Endodermal cell (in vitro differentiated cells): ENCODE data around the gene WIF1. TPM values are rescaled to one million over a fixed set of nuclear protein-coding genes. Genes with fewer than 3 reads are reported as not detected.

Experiments used
- DNase-seq: peaks from one replicate; pipeline ENCODE4 v3.0.0-alpha.2; 2017
- H3K27ac ChIP-seq: 2 replicates; pipeline ENCODE4 v1.5.1; 2013; ENCODE audit warnings: mild to moderate bottlenecking, low read depth, low read length, moderate library complexity
- H3K27me3 ChIP-seq: 2 replicates; pipeline ENCODE4 v1.6.1; 2013; ENCODE audit warnings: mild to moderate bottlenecking, low read length, moderate library complexity; ENCODE audit not compliant: insufficient read depth, control insufficient read depth, poor library complexity, severe bottlenecking
- H3K36me3 ChIP-seq: 2 replicates; pipeline ENCODE4 v1.7.0; 2013; ENCODE audit warnings: mild to moderate bottlenecking, low read length, moderate library complexity; ENCODE audit not compliant: control insufficient read depth, insufficient read depth
- H3K4me1 ChIP-seq: one replicate; pipeline ENCODE4 v1.7.0; 2013; ENCODE audit warnings: low read length; ENCODE audit not compliant: control insufficient read depth, insufficient read depth
- H3K4me3 ChIP-seq: 2 replicates; pipeline ENCODE4 v1.5.1; 2013; ENCODE audit warnings: mild to moderate bottlenecking, low read length, moderate library complexity
- H3K9ac ChIP-seq: 2 replicates; pipeline ENCODE4 v1.6.1; 2013; ENCODE audit warnings: mild to moderate bottlenecking, low read length, moderate library complexity; ENCODE audit not compliant: poor library complexity, severe bottlenecking; ENCODE audit errors: extremely low read depth
- H3K9me3 ChIP-seq: 2 replicates; pipeline ENCODE4 v1.6.1; 2013; ENCODE audit warnings: mild to moderate bottlenecking, low read length, moderate library complexity; ENCODE audit not compliant: control insufficient read depth
- H3K27ac Mint-ChIP-seq: 2 replicates; pipeline ENCODE4 v1.8.0; 2020; ENCODE audit warnings: mixed read lengths
- H3K27me3 Mint-ChIP-seq: 2 replicates; pipeline ENCODE4 v1.8.0; 2021; ENCODE audit warnings: mild to moderate bottlenecking, mixed read lengths; ENCODE audit not compliant: insufficient read depth
- H3K36me3 Mint-ChIP-seq: 2 replicates; pipeline ENCODE4 v1.8.0; 2020; ENCODE audit warnings: low read depth, mixed read lengths
- H3K4me1 Mint-ChIP-seq: 2 replicates; pipeline ENCODE4 v1.8.0; 2020; ENCODE audit warnings: mixed read lengths
- H3K4me3 Mint-ChIP-seq: 2 replicates; pipeline ENCODE4 v1.8.0; 2020; ENCODE audit warnings: mild to moderate bottlenecking, moderate library complexity, mixed read lengths
- H3K9me3 Mint-ChIP-seq: 2 replicates; pipeline ENCODE4 v1.8.0; 2020; ENCODE audit warnings: mild to moderate bottlenecking, mixed read lengths
- WGBS, 2 experiments: methylation state at CpG; one replicate each; pipeline versions ENCODE4 v1.1.5 to v1.1.7; 2013; ENCODE audit warnings: missing lambda C conversion rate in 2 of 2, mixed read lengths in 1 of 2; ENCODE audit not compliant: insufficient coverage in 1 of 2, insufficient read length in 1 of 2; 5-methylcytosine and 5-hydroxymethylcytosine counted together
- total RNA-seq, 2 donors: library from RNA; stranded (reverse); fragmentation: NEBNext Ultra II Directional in 1 of 2; extraction: Animal tissue kit (Norgen Biotek cat#: 25700) in 1 of 2; gene quantifications; 2 replicates in 1 of 2; 3 replicates in 1 of 2; pipeline ENCODE4 v1.2.1, GENCODE V29; 2021
- TF ChIP-seq, protein P1 (sequence below): fragments of 200-600 bp; sonication (generic); conservative IDR thresholded peaks from 2 replicates; pipeline ENCODE4 v1.5.0; 2021; ENCODE audit warnings: antibody characterized with exemption, mild to moderate bottlenecking

Gene WIF1
- total RNA-seq, 2 donors from 2014 or later, result not detected

DNA sequence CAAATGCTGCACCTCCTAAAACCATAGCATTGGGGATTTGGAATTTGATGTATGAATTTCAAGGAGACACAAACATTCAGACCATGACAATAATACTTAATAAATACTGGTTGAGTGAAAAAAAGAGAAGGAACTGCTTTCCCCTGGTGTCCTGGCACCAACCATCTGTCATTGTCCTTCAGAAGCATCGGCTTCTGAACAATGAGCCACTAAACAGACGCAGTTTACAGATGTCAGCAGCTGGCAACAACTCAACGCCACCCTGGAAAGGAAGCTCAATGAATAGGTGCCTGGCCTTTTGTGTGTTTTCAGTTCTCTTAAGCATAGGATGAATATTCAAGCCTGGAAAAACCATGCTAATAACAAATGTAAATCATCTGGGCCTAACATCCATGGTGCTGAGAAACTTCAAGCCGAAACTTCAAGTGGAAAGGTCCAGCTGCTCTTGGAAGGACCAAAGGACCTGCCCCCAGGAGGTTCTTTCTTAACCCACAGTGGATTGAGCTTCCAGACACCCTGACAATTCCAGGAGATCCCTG, 101.3 kb downstream of the WIF1 start:
- DNase-seq, result no peak
- Histone ChIP-seq H3K27ac (no peak overlapping the region), H3K4me1 (no peaks in the 10 kb centered on the region), H3K4me3 (no peak overlapping the region), H3K36me3 (no peaks in the 10 kb centered on the region), H3K27me3 (no peaks in the 10 kb centered on the region), H3K9me3 (no peaks in the 10 kb centered on the region), H3K9ac (no peak overlapping the region)
- Mint-ChIP-seq H3K9me3 (no peaks in the 10 kb centered on the region), H3K36me3 (no peaks in the 10 kb centered on the region), H3K4me1 (peaks cover 8% of the 10 kb centered on the region), H3K4me3 (no peak overlapping the region), H3K27ac (no peak overlapping the region), H3K27me3 (peaks cover 12% of the 10 kb centered on the region)
- 81 to 87% methylated on average over 4 of the region's 4 CpGs for WGBS, 2 experiments
- TF ChIP-seq, protein P1, sequence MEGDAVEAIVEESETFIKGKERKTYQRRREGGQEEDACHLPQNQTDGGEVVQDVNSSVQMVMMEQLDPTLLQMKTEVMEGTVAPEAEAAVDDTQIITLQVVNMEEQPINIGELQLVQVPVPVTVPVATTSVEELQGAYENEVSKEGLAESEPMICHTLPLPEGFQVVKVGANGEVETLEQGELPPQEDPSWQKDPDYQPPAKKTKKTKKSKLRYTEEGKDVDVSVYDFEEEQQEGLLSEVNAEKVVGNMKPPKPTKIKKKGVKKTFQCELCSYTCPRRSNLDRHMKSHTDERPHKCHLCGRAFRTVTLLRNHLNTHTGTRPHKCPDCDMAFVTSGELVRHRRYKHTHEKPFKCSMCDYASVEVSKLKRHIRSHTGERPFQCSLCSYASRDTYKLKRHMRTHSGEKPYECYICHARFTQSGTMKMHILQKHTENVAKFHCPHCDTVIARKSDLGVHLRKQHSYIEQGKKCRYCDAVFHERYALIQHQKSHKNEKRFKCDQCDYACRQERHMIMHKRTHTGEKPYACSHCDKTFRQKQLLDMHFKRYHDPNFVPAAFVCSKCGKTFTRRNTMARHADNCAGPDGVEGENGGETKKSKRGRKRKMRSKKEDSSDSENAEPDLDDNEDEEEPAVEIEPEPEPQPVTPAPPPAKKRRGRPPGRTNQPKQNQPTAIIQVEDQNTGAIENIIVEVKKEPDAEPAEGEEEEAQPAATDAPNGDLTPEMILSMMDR, result no peak

DNA sequence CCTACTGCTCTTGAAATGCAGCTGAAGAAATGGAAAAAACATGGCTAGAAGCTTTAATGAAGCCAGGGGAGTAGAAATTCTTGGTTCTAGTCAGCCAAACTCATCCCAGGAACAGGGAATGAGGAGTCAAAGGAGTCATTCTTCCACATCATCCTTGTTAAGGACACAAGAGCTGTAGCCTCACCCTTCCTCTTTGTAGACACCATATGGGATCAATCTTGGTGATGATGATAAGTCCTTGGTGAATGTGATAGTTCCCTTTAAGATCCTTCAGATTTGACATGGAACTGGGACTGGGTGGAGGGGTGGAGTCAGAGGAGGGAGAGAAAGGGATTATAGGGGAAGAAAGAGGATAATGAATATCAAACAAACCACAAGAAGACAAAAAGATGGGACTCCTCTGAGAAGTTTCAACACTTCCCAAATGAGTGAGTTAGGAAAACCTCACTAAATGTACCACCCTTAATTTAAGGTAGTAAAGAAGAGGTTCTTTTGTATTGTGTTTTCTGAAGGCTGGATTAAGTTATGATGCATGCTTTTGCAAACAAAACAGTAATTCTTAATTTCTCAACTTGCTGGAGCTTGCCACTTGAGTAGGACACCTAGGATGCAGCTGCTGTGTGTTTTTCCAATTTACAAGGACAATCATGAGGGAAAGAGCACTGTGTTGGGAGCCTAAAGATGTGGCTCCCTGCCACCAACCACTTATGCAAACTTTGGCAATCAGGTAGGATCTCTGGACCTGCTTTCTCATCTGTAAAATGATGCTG, 104.0 kb downstream of the WIF1 start:
- TF ChIP-seq, protein P1, result no peak
- H3K4me1 ChIP-seq, result no peaks in the 10 kb centered on the region
- DNase-seq, result no peak
- no peaks in the 10 kb centered on the region for H3K36me3 Mint-ChIP-seq
- H3K9me3 Mint-ChIP-seq, result no peaks in the 10 kb centered on the region
- no peak overlapping the region for H3K4me3 Mint-ChIP-seq
- peaks cover 2% of the 10 kb centered on the region for H3K4me1 Mint-ChIP-seq
- H3K4me3 ChIP-seq, result no peak overlapping the region
- no peaks in the 10 kb centered on the region for H3K9me3 ChIP-seq
- H3K27me3 ChIP-seq, result no peaks in the 10 kb centered on the region
- H3K27ac Mint-ChIP-seq, result no peak overlapping the region
- peaks cover 16% of the 10 kb centered on the region for H3K27me3 Mint-ChIP-seq
- no peak overlapping the region for H3K9ac ChIP-seq
- no peak overlapping the region for H3K27ac ChIP-seq
- H3K36me3 ChIP-seq, result no peaks in the 10 kb centered on the region

DNA sequence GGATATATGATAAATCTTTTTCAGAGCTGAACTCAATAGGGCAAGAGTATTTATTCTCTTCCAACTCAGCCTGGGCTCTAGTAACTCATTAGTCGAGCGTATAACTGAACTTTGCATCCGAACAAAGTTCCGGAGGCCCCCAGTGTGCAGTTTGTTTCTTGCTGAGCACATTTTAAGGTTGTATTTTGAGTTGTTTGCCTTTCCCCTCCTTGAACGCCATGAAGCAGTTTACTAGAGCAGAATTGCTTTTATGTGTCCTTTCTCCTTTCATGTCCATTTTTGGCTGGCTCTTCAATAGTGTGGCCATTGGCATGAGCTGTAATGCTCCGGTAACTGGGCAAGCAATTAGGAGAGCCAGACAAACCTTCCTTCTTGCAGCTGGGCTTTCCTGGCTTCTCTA, 105.3 kb downstream of the WIF1 start:
- Histone ChIP-seq H3K4me3 (no peak overlapping the region), H3K36me3 (no peaks in the 10 kb centered on the region), H3K9me3 (no peaks in the 10 kb centered on the region), H3K27me3 (no peaks in the 10 kb centered on the region), H3K4me1 (no peaks in the 10 kb centered on the region), H3K9ac (no peak overlapping the region), H3K27ac (no peak overlapping the region)
- TF ChIP-seq, protein P1, result no peak
- DNase-seq, result no peak
- Mint-ChIP-seq H3K36me3 (no peaks in the 10 kb centered on the region), H3K27ac (no peak overlapping the region), H3K27me3 (peaks cover 16% of the 10 kb centered on the region), H3K4me1 (peaks cover 2% of the 10 kb centered on the region), H3K9me3 (no peaks in the 10 kb centered on the region), H3K4me3 (no peak overlapping the region)
- WGBS, 2 experiments, result 93 to 96% methylated on average over 6 of the region's 6 CpGs
